GM11168 (cell line): ENCODE results near the gene ETAA1.

Experiments used
- in situ Hi-C: fragments of 300-500 bp; cut with MboI; formaldehyde crosslinking; loops from one replicate; pipeline ENCODE4 v1.12.0; 2022; ENCODE audit warnings: low sequenced_read_pairs; ENCODE audit not compliant: unreplicated experiment

The ETAA1 gene

DNA sequence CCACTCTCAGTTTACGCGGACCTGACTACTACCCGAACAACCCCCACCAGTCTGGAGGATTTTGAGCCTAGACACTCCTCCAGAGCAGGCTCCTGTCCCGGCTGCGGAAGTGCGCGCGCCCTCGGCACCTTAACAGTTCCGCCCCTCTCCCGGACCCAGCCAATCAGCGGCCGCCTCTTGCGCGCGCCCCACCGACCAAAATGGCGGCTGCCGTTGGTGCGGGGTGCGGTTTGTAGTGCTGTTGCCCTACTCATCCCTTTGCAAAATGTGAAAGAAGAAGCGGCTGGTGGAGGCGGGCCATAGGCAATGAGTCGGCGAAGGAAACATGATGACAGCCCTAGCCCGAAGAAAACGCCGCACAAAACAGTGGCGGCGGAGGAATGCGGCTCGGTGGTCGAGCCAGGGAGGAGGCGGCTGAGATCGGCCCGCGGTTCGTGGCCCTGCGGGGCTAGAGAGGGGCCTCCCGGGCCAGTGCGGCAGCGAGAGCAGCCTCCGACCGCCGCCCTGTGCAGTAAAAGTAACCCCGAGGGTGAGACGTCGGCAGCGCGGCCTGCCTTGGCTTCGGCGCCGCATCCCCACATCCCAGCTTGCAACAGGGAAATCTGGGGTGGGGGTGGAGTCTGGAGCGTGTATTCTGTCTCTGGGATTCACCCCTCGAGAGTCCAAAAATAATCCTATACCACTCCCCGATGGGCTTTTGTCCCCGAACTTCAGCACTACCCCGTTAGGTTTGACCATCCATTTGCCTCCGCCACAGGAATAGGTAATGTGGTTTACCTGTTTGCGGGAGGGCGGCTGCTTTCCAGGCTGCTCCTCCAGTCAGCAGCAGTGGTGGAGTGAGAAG, at the start of gene ETAA1:
Gene ETAA1 (plus strand): TSS at position 191 of the 844 bp plus-strand sequence. CDS start 116 bp downstream, at position 307.
- in situ Hi-C loops, result no loop called here

GRCh38 chr2:67366832-67367412, 30.2 kb upstream of the ETAA1 start:
- in situ Hi-C loops, result no loop called here

DNA sequence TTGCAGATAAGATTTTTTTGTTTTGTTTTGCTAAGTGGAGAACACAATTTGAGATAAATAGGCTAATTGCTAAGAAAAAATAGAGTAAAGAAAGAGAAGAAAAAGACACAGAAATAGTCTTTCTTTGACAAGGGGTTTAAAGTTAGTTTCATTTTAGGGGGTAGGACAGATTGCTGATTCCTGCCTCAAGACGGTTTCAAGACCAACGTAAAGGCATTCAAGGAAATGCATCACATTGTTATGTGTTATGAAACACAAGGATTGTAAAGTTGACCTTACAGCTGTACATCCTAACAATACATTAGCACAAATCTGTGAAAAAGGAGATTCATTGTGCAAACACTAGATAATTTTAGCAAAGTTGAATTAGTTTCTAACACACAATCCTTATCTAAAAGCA, 22.7 kb upstream of the ETAA1 start:
- in situ Hi-C loops, result no loop called here

DNA sequence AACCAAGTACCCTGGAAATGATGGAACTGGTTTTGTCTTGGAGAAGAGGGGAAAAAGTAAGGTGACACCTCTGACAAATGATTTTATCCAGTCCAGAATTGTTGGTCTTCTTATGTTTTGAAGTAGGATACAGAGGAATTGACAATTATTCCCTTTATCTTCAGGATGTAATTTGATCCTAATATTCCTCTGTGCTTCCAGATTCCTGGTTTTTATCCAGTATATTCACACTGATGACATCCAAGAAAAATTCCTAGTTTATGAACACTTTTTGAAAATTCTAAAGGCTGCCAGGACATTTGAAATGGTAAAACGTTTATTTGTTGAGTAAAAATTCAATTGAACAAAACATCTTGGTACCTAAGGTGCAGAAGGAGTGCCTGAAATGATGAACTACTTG, 22.2 kb upstream of the ETAA1 start:
- in situ Hi-C loops, result no loop called here

- in situ Hi-C loops, result no loop called here
Measured at GRCh38 chr2:67378555-67378954, 18.6 kb upstream of the ETAA1 start.

DNA sequence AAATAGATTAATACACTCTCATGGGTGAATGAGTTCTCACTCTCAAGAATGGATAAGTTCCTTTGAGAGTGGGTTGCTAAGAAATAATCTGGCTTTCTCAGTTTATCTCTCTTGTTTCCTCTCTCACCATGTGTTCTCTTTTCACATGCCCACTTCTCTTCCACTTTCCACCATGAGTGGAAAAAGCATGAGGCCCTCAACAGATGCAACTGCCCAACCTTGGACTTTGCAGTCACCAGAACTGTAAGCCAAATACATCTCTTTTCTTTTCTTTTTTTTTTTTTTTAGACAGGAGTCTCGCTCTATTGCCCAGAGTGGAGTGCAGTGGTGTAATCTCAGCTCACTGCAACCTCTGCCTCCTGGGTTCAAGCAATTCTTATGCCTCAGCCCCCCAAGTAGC, 18.1 kb upstream of the ETAA1 start:
- in situ Hi-C loops, result no loop called here

DNA sequence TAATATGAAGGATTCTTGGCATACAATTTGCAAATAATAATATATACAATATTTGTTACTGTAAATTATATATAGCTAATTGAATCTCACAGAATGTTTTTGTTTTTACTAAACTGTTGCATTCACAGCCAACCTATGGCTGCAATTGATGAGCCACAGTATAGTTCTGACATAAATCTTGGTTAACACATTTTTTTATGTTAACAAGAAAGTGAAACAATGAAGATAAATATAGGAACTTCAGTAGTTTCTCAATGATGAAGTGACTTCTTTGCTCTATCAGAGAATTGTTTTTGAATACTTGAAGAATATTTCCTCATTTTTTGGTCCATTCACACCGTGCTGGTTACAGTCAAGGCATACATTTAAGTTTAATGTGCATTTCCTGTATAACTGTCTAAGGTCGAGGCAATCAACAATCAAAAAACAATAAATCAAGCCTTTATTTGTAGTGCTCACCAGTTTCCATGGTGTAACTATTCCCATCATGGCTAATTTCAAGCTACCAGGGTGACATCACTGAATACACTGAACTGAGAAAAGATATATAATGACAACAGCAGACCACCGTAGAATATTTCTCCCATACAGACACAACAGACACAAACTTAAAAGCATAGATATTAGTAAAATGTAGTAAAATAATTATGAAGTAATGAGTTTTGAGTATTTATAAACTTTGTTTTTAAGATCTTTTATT, 12.9 kb upstream of the ETAA1 start:
- in situ Hi-C loops, result no loop called here

GRCh38 chr2:67388680-67389079, 8.5 kb upstream of the ETAA1 start:
- in situ Hi-C loops, result no loop called here

GRCh38 chr2:67389286-67389685, 7.8 kb upstream of the ETAA1 start:
- in situ Hi-C loops, result no loop called here

GRCh38 chr2:67389788-67390187, 7.3 kb upstream of the ETAA1 start:
- in situ Hi-C loops, result no loop called here

DNA sequence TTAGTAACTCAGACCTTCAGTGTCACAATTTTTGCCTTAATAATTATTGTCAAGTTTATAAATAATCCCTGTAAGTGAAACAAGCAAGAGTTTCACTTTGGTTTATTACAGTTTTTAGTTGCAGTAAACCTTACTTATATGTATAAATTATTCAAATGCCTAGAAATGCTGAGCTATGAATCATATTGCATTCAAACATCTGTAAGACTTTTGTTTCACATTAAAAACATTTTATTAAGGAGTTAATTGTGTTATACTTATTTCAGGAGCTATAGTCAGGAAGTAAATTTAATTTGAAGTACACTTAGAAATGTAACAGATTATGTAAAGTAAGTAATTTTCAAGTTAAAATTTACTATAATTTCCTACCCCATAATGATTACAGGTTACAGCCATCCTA, 3.9 kb upstream of the ETAA1 start:
- in situ Hi-C loops, result no loop called here

GRCh38 chr2:67394734-67395133, 2.4 kb upstream of the ETAA1 start:
- in situ Hi-C loops, result no loop called here

- in situ Hi-C loops, result no loop called here
Measured at GRCh38 chr2:67399144-67399543, 2.0 kb downstream of the ETAA1 start.

DNA sequence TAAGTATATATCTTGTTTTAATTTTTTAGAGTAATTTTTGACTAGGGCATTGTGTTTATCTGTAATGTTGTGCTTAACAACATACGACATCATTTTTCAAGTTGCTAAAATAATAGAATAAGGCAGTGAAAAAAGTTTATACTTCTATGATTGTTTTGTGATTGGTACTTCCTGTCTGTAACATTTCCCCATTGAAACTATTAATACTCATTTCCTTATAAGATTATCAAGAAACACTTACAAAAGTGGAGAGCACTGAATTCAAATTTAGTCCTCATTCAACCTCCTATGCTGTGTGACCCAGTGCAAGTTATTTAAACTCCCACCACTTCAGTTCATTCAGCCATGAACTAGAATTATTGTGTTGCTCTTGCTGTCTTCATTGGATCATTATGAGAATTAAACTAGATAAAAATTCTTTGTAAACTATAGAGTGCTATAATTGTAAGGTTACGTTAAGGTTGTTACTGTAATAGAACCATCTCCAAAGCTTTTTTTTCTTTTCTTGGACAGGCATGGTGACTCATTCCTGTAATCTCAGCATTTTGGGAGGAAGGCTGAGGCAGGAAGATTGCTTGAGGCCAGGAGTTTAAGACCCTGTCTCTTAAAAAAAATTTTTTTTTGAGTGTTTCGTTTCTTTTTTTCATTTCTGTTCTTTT, 2.8 kb downstream of the ETAA1 start:
- in situ Hi-C loops, result no loop called here

DNA sequence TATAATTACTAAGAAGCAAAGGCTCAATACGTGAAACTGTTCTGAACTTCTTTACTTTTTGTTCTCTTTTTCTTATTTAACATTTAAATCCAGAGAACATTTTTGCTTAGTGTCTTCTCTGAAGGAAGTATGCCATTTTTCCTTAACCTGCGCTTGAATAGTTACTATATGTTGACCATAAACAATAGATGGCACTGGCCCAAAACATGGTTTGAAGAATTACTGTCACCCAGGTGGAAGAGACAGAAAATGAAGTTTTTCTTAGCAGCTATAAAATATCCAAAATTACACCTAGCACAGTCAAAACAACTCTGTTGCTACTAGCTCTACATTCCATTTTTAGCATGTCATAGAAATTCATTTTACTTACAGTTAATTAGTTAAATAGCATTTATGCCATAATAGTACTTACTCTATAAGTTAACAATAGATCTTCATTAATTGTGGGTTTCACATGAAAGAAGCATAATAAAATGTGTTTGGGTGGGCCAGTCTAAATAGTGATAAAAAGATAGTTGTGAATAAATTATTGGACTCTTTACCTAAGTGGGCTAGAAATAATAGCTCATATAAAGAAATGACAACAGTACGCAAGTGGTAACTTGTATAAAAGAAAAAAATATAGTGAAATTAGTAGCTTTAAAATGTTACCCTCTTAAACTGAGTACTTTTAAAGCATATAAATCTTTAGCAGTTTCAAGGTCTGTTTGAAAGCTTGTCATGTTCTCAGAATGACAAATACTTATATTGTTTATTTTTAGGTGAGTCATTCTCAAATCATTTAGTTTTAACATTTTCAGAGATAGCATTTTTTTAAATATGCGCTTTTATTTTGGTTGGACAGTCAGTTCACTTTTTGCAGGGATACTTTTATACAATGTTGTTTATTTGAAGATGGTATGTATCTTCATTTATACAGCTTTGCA, 3.7 kb downstream of the ETAA1 start:
- in situ Hi-C loops, result no loop called here

DNA sequence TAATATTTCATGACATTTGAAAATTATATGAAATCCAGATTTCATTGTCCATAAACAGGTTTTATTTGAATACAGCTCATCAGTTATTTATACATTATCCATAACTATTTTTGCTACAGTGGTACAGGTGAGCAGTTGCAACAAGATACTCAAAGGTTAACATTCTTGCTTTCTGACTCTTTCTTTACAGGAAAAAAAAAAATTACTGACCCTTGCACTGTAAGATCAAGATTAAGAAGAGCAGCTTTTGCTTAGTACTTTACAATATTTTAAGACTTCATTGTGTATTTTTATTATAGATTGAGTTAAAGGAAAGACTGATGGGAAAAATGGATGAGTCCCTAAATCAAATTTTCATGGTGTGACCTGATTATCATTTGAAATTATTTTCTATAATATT, 11.2 kb downstream of the ETAA1 start:
- in situ Hi-C loops, result no loop called here

DNA sequence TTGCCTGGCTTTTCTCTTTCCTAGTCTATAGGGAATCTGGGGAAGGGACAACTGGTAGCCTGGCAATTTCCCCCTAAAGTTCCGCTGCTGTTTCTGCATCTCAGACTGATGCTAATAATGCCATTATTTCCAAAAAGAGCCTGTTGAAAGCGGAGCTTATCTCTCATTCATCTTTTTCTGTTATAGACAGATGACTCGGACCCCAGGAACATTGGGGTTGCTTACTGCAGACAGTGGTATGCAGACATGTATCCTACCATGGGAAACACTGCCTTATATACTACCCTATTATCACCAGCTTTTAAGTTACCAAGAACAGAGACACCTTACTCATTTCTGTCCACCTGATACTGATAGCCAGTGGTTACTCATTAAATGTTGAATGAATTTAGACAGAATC, 15.3 kb downstream of the ETAA1 start:
- in situ Hi-C loops, result no loop called here

DNA sequence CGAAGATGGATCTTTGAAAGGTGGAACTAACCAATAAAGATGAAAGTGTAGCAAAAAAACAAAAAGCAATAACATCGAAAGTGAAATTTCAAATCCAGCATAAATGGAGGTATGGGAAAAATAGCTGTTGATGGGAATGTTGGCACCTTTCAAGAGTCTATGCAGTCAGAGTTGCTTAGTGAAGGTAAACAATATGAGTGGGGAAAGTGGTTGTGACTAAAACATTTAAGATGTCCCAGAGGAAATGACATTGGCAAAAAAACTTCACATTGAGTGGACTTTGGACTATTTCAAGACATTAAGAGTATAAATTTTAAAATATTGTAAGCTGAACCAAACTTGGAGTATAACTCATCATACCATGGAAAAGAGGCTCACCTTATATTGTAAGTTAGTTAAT, 17.7 kb downstream of the ETAA1 start:
- in situ Hi-C loops, result no loop called here

DNA sequence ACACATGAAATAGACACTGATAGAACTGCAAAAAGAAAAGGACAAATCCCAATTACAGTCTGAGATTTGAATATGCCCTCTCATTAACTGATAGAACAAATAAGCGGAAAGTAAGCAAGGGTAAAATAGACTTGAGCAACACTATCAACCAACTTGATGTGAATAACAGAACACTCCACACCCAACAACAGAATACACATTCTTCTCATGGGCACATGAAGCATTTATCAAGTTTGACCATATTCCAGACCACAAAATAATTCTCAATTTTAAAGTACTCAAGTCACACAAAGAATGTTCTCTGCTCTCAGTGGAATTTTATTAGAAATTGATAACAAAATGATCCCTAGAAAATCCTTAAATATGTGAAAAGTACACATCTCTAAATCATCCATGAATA, 19.0 kb downstream of the ETAA1 start:
- in situ Hi-C loops, result no loop called here

DNA sequence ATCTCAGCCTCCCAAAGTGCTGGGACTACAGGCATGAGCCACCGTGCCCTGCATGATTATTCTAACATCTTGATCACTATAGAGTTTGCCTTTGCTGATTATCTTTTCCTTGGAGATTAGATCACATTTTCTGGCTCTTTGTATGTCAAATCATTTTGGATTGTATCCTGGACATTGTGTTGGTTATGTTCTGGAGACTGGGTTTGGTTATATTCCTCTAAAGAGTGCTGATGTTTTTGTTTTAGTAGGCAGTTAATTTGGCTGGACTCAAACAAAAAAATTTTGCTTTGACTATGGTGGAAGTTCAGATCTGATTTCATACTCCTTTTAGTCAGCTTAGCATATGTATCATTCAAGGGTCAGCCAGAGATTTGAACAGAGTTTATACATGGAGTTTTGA, 26.4 kb downstream of the ETAA1 start:
- in situ Hi-C loops, result no loop called here
